Measurements from ENCODE around the gene CRELD2. TPM values are rescaled to one million over a fixed set of nuclear protein-coding genes. Genes with fewer than 3 reads are reported as not detected.

The CRELD2 gene, protein sequence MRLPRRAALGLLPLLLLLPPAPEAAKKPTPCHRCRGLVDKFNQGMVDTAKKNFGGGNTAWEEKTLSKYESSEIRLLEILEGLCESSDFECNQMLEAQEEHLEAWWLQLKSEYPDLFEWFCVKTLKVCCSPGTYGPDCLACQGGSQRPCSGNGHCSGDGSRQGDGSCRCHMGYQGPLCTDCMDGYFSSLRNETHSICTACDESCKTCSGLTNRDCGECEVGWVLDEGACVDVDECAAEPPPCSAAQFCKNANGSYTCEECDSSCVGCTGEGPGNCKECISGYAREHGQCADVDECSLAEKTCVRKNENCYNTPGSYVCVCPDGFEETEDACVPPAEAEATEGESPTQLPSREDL
- total RNA-seq: 17.5 TPM

DNA sequence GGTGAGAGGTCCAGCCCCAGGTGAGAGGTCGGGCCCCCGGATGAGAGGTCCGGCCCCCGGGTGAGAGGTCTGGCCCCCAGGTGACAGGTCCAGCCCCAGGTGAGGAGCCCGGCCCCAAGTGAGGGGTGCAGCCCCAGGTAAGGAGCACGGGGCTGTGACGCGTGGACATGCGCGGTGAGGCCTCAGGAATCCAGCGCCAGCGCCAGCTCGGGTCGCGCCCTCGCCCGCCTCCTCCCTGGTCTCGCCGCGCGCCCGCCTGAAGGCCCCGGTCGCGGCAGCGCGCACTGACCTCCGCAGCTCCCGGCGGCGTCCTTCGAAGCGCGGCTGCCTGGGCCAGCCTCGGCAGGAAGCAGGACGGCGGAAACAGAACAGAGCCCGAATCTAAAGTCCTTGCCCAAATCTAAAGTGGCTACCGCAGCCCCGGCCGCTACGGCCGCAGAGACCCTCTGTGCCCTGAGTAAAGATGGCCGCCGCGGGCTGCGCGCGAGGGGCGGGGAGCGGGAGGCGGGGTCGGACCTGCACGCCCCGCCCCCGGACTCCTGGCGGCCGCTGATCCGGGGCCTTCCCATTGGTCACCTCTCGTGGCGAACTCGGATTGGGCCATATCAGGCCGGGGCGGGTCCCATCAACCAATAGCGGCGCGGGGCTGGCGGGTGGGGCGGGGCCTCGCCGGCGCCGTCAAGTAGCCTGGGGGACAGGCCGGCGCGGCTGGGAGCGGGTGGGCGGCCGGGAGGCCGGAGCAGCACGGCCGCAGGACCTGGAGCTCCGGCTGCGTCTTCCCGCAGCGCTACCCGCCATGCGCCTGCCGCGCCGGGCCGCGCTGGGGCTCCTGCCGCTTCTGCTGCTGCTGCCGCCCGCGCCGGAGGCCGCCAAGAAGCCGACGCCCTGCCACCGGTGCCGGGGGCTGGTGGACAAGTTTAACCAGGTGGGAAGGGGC is at the start of gene CRELD2, which contains the start of gene ALG12:
Gene CRELD2 (plus strand): TSS at position 661 of the 937 bp plus-strand sequence. CDS start 136 bp downstream, at position 797.
Gene ALG12 (minus strand): TSS at position 465 of the 937 bp plus-strand sequence. CDS start 4,673 bp downstream, outside the sequence.
- DNase-seq: peak; percentile 97

DNA sequence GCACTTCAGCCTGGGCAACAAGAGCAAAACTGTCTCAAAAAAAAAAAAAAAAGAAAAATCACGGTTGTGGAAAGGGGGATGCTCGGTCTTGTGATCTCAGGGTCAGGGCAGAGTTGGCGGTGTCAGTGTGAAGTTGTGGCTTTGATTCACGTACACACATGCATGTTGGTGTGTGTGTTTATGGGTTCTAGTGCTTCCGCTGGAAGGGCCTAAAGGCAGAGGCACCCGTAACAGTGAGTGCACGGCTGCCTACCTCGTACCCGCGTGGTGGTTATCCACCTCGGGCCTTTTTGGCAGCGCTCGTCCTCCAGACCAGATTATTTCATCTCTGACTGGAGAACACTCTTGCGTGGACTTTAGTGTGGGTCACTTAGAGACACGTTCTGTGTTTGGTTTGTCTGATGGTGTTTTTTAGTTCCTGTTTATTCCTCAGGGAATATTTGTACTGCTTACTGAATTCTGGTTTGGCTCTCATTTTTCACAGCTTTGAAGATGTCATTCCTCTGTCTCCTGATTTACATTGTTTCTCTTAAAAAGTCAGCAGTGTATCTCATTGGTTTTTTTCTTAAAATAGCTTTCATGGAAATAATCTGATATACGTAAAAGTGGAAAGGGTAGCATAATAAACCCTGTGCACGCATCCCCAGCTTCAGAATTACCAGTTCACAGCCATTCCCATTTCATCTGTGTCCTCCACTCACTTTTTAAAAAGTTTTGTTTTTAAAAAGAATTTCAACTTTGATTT is 49.2 kb upstream of the CRELD2 start:
- no peak for DNase-seq

DNA sequence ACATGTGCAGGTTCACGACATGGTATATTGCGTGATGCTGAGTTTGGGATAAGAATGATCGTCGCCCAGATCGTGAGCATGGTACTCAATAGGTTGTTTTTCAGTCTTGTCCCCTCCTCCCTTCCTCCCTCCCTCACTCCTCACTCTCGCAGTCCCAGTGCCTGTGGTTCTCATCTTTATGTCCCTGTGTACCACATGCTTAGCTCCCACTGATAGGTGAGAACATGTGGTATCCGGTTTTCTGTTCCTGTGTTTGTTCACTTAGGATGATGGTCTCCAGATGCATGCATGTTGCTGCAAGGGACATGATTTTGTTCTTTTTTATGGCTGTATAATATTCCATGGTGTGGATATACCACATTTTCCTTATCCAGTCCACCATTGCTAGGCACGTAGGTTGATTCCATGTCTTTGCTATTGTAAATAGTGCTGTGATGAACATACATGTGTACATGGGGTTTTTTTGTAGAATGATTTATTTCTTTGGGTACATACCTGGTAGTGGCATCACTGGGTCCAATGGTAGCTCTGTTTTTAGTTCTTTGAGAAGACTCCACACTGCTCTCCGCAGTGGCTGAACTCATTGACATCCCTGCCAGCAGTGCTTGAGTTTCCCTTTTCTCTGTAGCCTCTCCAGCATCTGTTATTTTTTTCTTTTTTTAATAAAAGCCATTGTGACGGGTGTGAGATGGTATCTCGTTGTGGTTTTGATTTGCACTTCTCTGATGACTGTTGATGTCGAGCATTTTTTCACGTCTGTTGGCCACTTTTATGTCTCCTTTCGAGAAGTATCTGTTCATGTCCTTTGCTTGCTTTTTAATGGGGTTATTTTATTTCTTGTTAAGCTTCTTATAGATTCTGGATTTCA is 48.4 kb upstream of the CRELD2 start:
- no peak for DNase-seq

DNA sequence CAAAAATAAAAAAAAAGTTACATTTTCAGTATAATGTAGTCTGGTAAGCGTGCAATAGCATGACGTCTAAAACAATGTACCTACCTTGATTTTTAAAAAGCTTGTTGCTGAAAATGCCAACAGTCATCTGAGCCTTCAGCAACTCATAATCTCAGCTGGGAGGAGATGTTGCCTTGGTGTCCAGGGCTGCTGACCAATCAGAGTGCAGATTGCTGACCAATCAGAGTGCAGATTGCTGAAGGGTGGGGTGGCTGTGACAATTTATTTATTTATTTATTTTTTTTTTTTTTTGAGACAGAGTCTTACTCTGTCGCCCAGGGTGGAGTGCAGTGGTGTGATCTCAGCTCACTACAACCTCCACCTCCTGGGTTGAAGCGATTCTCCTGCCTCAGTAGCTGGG is 47.0 kb upstream of the CRELD2 start:
- no peak for DNase-seq

DNA sequence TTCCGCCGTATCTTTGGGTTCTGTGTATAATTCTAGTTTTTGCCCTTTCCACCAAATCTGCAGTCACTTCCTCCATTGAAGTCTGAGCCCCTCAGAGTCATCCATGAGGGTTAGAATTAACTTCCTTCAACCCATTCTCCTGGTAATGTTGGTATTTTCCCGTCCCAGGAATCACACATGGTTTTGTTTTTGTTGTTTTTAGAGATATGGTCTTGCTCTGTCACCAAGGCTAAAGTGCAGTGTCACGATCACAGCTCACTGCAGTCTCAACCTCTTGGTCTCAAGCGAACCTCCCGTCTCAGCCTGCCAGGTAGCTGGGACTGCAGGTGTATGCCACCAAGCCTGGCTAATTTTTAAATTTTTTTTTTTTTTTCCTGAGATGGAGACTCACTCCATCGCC is 46.1 kb upstream of the CRELD2 start:
- no peak for DNase-seq

DNA sequence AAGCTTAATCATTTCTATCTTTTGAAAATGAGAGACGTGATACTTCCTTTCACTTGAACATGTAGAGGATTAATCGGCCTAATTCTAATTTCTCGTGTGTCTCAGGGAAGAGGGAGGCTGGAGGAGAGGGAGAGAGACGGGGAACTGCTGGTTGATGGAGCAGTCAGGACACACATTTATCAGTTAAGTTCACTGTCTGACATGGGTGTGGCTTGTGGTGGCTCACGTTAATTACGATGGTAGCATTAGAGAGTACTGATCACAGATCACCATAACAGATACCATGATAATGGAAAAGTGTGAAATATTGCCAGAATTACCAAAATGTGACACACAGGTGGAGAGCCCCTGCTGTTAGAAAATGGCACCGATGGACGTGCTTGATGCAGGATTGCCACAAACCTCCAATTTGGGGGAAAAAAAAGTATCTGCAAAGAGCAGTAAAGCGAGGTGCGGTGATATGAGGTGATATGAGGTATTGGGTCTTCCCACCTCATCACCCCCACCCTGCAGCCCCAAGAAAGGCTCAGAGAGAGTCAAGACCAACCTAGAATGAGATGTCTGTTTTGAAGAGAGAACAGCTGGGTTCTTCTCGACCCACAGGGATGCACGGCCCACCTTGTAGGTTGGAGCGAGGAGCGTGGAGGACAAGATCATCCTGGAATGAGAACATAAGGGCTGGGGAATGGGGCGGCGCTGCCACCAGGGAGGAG is 45.0 kb upstream of the CRELD2 start:
- DNase-seq: no peak

DNA sequence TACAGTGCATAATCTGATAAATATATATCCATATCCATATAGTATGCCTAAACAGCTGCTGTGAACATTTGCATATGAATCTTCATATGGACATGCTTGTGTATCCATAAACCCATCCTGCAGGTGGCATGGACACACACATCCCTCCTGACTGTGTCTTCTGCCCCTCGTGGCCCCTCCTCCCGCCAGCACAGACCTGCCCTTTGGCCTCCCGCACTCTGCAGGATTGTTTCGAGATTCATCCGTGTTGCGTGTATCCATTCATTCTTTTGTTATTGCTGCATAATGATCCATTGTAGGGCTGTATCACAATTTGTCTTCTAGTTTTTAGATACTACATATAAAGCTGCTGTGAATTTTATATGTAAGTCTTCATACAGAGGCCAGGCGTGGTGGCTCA is 40.8 kb upstream of the CRELD2 start:
- no peak for DNase-seq

DNA sequence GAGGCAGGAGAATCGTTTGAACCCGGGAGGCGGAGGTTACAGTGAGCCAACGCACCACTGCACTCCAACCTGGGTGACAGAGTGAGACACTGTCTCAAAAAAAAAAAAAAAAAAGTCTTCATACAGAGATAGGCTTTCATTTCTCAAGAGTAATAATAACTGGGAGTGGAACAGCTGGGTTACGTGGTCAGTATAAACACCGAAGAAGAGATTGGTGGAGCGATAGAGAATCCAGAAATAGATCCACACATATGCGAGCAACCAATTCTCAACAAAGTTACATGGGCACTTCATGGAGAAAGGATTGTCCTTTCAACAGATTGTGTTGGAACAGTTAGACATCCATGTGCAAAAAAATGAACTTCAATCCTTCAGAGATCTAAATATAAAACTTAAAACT is 40.2 kb upstream of the CRELD2 start:
- no peak for DNase-seq

DNA sequence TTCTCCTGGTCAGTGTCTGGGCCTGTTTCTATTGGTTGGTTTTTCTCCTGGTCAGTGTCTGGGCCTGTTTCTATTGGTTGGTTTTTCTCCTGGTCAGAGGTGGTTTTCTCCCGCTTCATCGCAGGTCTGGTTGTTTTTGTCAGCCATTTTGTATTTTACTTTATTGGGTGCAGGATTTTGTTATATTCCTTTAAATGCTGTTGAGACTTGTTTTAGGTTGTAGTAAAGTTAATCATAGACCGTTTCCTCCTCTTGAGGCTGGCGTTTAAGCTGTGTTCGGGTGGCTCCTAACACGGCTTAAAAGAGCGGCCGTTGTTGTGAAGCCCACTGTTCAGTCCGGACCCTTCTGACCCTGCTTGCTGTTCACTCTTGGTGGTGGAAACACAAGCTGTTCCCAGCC is 38.6 kb upstream of the CRELD2 start:
- no peak for DNase-seq

DNA sequence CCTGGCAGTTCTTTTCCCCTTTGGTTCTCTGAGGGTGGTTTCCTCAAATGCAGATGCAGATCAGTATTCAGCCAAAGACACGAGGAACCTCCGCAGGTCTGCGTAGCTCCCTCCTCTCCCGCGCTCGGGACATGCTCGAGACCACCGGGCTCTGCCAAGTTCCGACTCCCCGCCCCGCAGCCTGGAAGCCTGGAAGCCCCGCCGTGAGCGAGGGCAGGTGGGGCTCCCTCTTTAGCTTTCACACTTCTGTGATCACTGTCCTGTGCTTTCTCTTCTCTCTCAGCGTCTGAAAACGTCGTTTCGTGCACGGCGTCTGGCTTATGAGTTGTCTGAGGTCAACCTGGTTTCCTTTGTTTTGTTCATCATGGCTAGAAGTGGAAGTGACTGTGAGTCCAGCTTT is 38.2 kb upstream of the CRELD2 start:
- no peak for DNase-seq

DNA sequence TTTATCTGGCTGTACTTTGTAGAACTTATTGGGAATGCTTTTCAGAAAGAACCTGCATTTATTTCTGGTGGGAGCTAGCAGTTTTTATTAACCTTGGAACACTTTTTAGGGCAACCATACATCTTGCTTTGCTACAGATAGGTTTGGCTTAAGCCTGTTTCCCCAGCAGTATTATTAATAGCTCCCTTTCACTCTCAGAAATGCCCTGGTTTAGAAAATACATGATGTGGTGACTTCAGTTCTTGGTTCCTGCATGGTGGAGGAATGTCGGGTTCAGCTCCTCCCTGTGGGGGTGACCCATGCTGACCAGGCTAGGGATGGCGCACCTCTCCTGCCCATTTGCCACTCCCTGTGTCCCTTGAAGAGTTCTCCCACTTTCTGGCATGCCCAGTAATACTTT is 36.6 kb upstream of the CRELD2 start:
- DNase-seq: no peak

DNA sequence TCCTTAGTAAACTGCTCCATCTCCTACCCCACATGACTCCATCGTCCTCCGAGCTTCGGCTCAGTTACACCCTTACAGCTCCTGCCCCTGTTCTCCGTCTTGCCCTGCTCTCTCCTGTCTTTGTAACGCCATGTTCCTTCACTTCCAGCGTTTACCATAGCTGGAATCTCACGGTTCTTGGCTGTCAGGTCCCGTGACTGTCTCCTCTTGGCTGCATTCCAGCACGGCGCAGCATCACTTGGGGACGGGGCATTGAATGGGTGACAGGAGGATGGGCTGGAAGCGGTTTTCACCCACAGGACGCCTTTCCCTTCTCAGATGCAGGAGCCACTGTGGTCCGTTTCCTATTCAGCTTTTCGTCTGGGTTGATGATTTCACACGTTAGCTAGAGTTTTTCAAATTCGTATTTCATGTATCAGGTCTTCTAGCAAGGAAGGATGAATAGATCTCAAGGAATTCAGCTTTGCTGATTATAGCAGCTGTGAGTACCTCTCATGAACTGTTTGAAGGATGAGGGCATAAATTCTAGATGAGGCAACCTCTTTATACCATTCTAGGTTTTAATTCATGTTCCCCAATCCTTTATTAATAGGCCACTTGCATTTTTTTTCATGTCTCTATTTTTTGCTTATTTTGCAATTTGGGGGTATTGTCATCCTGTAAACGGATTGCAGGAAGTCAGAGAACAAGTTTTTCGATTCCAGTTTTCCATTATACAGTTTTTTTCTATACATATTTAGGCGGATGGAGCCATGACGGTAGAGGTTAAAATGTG is 35.7 kb upstream of the CRELD2 start:
- no peak for DNase-seq

DNA sequence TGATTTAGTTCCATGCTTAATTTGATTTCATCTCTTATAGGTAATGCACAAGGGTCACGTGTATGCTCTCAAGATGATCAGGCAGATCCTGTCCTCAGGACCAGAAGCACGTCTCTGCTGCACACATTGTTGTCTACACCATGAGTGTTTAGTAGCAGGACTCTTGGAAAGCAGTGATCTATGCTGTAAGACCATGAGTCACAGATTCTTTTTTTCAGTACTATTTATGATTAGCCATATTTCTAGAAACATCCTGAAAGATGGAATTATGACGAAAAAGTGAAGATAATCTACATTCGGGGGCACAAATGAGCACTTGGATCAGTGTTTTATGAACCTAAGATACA is 35.2 kb upstream of the CRELD2 start:
- no peak for DNase-seq

DNA sequence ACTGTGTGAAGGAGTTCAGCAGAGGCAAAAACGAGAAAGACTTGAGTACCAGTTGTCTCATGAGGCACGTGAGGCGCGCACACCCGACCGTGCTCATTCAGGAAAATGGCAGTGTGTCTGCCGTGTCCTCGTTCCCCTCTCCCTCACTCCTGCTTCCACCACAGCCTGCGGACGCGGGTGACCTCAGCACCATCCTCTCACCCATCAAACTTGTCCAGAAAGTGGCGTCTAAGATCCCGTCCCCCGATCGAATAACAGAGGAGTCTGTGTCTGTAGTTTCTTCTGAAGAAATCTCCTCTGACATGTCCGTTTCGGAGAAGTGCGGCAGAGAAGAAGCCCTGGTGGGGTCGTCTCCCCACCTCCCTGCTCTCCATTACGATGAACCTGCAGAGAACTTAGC is 34.4 kb upstream of the CRELD2 start:
- DNase-seq: no peak

DNA sequence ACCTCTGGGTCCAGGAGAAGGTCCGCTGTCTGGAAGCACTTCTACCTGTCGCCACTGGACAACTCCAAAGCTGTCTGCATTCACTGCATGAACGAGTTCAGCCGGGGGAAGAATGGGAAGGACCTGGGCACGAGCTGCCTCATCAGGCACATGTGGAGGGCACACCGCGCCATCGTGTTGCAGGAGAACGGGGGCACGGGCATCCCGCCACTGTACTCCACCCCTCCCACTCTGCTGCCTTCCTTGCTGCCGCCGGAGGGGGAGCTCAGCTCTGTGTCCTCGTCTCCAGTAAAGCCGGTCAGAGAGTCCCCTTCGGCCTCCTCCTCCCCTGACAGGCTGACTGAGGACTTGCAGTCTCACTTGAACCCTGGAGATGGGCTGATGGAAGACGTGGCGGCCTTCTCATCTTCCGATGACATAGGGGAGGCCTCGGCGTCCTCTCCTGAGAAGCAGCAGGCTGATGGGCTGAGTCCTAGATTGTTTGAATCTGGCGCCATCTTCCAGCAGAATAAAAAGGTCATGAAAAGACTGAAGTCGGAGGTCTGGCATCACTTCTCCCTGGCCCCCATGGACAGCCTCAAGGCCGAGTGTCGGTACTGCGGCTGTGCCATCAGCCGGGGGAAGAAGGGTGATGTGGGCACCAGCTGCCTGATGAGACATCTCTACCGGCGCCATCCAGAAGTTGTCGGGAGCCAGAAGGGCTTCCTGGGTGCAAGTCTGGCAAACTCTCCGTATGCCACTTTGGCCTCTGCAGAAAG is 33.8 kb upstream of the CRELD2 start:
- no peak for DNase-seq

DNA sequence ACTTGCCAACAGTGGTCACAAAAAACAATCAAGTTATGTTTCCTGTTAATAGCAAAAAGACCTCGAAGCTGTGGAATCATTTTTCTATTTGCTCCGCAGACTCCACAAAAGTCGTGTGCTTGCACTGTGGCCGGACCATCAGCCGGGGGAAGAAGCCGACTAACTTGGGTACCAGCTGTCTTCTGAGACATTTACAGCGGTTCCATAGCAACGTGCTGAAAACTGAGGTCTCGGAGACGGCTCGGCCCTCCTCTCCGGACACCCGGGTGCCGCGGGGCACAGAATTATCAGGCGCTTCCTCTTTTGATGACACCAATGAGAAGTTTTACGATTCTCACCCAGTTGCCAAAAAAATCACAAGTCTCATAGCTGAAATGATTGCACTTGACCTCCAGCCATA is 33.2 kb upstream of the CRELD2 start:
- no peak for DNase-seq

DNA sequence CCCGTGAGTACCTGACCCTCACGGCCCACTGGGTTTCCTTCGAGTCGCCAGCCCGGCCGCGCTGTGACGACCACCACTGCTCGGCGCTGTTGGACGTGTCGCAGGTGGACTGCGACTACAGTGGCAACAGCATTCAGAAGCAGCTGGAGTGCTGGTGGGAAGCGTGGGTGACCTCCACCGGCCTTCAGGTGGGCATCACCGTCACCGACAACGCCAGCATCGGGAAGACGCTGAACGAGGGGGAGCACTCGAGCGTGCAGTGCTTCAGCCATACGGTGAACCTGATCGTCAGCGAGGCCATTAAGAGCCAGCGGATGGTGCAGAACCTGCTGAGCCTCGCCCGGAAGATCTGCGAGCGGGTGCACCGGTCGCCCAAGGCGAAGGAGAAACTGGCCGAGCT is 32.6 kb upstream of the CRELD2 start:
- no peak for DNase-seq

DNA sequence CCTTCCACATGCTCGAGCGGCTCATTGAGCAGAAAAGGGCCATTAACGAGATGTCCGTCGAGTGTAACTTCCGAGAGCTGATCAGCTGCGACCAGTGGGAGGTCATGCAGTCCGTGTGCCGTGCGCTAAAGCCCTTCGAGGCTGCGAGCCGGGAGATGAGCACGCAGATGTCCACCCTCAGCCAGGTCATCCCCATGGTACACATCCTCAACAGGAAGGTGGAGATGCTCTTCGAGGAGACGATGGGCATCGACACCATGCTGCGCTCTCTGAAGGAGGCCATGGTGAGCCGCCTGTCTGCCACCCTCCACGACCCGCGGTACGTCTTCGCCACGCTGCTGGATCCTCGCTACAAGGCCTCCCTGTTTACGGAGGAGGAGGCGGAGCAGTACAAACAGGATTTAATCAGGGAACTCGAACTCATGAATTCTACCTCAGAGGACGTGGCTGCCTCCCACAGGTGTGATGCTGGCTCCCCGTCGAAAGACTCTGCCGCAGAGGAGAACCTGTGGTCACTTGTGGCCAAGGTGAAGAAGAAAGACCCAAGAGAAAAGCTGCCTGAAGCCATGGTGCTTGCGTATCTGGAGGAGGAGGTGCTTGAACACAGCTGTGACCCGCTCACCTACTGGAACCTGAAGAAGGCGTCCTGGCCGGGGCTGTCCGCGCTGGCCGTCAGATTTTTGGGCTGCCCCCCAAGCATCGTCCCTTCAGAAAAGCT is 31.9 kb upstream of the CRELD2 start:
- no peak for DNase-seq

DNA sequence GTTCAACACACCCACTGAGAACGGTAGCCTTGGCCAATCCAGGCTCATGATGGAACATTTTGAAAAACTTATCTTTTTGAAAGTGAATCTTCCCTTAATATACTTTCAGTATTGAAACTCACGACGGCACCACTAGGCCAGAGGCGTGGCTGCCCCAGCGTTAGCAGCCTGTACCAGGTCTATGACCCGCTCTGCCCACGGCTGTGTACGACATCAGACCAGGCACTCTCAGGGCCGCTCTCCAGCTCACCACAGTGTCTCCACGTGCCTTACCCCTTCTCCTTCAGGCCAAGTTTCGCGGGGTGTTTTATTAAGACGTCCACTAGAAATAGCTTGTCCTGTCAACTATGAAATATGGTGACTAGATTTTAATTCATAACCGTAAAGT is 31.4 kb upstream of the CRELD2 start:
- DNase-seq: no peak
